ENCODE measurements around the gene SELENOH.
"Not testable (repeated sequence)": the region's sequence is repeated elsewhere in the genome, so short reads cannot be mapped to it uniquely, and the experiment has no call there.

SELENOH gene, protein sequence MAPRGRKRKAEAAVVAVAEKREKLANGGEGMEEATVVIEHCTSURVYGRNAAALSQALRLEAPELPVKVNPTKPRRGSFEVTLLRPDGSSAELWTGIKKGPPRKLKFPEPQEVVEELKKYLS

DNA sequence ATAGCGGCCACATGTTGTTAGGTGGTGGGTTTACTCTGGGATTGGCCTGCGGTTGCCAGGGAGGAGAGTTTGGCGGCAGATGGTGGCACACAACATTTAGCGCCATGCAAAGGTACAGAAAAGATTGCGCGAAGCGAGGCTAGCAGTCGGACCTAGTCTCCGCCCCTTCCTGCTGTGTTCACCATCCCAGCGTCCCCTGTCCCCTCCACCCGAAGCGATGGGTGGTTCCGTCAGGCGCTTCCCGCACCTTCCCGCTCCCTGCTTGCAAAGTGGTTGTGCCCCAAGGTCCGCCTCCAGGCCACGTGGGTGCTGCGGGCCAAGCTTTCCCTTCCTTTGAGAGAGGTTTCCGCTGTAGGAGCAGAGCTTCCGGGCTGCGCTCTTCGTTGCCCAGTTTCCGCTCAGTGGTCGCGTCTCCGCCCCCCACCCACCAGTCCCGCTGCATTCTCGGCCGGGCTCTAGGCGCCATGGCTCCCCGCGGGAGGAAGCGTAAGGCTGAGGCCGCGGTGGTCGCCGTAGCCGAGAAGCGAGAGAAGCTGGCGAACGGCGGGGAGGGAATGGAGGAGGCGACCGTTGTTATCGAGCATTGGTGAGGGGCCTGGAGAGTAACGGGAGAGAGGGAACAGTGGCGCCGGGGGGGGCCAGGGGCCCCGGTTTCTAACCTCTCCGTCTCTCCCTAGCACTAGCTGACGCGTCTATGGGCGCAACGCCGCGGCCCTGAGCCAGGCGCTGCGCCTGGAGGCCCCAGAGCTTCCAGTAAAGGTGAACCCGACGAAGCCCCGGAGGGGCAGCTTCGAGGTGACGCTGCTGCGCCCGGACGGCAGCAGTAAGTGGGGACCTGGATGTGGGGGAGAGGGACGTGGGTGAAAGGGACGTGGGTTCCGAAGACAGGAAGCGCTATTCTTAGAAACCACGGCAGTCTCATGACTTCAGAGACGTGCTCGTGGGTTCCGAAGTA, at the start of gene SELENOH:
TSS of gene SELENOH (plus strand) at position 360 of the 955 bp plus-strand sequence. CDS start at position 465, 105 bp downstream.
- H3K9me3 Mint-ChIP-seq, result no peaks in the 10 kb centered on the region
- H3K27me3 Mint-ChIP-seq (ENCODE audit: low read depth), result no peaks in the 10 kb centered on the region
- peaks cover 19% of the 10 kb centered on the region for H3K4me1 Mint-ChIP-seq (ENCODE audit: low read depth)
- peak; percentile 97 for DNase-seq (ENCODE audit: low spot score)
- H3K27ac Mint-ChIP-seq, result peak within 1 kb of the TSS; percentile 92
- peak within 1 kb of the TSS; percentile 97 for H3K4me3 Mint-ChIP-seq
- H3K36me3 Mint-ChIP-seq (ENCODE audit: low read depth), result peaks cover 57% of the 10 kb centered on the region

DNA sequence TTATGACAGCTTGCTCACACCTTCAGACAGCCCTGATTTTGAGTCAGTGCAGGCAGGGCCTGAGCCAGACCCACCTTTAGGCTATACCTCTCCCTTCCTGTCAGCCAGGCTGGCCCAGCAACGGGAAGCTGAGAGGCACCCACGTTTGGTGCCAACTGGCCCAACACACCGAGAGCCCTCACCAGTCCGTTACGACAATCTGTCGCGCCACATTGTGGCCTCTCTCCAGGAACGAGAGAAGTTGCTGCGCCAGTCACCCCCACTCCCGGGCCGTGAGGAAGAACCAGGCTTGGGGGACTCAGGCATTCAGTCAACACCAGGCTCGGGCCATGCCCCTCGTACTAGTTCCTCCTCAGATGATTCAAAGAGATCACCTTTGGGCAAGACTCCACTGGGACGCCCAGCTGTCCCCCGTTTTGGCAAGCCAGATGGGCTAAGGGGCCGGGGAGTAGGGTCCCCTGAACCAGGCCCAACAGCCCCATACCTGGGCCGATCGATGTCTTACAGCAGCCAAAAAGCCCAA, 42.4 kb upstream of the SELENOH start:
- Mint-ChIP-seq H3K4me3 (no peak overlapping the region), H3K36me3 (ENCODE audit: low read depth) (peaks cover 50% of the 10 kb centered on the region), H3K27ac (no peak overlapping the region), H3K4me1 (ENCODE audit: low read depth) (no peaks in the 10 kb centered on the region), H3K9me3 (no peaks in the 10 kb centered on the region), H3K27me3 (ENCODE audit: low read depth) (no peaks in the 10 kb centered on the region)
- DNase-seq (ENCODE audit: low spot score), result no peak

DNA sequence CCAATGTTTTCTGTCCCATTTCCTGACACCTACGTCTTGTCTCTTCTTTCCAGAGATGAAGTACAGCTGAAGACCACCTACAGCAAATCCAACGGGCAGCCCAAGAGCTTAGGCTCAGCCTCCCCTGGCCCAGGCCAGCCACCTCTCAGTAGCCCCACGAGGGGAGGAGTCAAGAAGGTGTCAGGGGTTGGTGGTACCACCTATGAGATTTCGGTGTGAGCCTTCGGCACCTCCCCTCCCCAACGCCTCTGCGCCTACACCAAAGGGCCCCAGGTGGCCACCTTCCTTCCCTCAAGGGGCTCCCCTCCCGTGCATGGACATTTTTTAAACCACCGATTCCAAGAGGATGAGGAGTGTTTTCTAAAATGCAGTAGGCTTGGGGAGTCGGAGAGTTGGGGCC, 41.5 kb upstream of the SELENOH start:
- H3K9me3 Mint-ChIP-seq, result no peaks in the 10 kb centered on the region
- H3K4me3 Mint-ChIP-seq, result no peak overlapping the region
- DNase-seq (ENCODE audit: low spot score), result no peak
- no peaks in the 10 kb centered on the region for H3K4me1 Mint-ChIP-seq (ENCODE audit: low read depth)
- H3K36me3 Mint-ChIP-seq (ENCODE audit: low read depth), result peaks cover 58% of the 10 kb centered on the region
- H3K27me3 Mint-ChIP-seq (ENCODE audit: low read depth), result no peaks in the 10 kb centered on the region
- no peak overlapping the region for H3K27ac Mint-ChIP-seq

DNA sequence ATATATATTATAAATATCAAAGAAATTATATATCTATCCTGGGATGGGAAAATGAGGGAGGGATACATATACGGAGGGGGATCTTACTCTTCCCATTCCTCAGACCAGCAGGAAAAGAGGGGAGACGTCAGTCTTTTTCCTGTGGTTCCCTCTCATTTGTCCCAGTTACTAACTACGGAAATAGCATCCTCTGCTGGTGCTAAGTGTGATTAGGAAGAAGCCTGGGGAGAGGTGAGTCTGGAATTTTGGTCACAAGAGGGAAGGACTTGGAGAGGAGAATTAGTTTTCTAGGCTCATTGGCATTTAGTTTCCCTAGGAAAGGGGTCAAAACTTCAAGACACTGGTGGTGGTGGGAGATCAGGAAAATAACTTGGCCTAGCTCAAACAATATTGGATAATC, 40.9 kb upstream of the SELENOH start:
- no peak for DNase-seq (ENCODE audit: low spot score)
- H3K27ac Mint-ChIP-seq, result no peak overlapping the region
- H3K9me3 Mint-ChIP-seq, result no peaks in the 10 kb centered on the region
- peaks cover 57% of the 10 kb centered on the region for H3K36me3 Mint-ChIP-seq (ENCODE audit: low read depth)
- no peak overlapping the region for H3K4me3 Mint-ChIP-seq
- no peaks in the 10 kb centered on the region for H3K27me3 Mint-ChIP-seq (ENCODE audit: low read depth)
- H3K4me1 Mint-ChIP-seq (ENCODE audit: low read depth), result no peaks in the 10 kb centered on the region

DNA sequence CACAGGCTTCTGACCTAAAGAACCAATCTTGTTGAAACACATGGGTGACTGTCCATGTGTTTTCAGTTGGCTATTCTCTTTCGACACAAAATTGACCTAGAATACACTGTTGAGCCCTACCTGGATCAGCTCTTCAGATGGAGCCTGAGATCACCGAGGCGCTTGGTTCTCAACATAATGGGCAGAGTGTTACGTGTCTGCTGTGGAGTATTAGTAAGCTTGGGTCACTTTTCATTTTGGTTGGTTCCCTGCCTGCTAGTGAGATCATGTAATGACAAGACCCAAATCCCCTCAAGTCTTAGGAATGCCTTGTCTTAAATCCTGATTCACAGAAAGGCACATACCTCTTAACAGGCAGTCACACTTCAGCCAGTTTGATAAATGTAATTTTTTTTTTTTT, 38.0 kb upstream of the SELENOH start:
- Mint-ChIP-seq H3K27me3 (ENCODE audit: low read depth) (no peaks in the 10 kb centered on the region), H3K4me1 (ENCODE audit: low read depth) (peaks cover 2% of the 10 kb centered on the region), H3K9me3 (no peaks in the 10 kb centered on the region), H3K4me3 (no peak overlapping the region), H3K36me3 (ENCODE audit: low read depth) (peaks cover 47% of the 10 kb centered on the region), H3K27ac (no peak overlapping the region)
- DNase-seq (ENCODE audit: low spot score), result no peak

DNA sequence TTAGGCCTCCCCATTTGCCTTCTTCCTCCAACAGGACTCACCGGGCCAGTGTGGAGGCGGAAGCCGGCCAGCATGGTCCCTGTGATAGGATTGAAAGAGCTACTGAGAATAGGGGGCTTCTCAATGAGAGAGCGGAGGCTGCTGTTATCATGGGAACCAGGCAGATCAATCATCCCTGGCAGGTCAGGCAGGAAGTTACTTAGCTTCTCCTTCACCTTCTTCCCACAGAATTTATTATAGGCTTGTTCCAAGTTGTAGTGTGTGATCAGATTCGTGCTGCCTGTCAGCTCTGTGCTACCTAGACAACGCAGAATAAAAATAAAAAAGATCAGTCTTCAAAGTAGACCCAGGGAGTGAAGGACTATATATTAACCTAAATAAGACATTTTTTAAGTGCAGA, 36.4 kb upstream of the SELENOH start:
- Mint-ChIP-seq H3K4me3 (no peak overlapping the region), H3K27me3 (ENCODE audit: low read depth) (no peaks in the 10 kb centered on the region), H3K27ac (no peak overlapping the region), H3K4me1 (ENCODE audit: low read depth) (peaks cover 8% of the 10 kb centered on the region), H3K9me3 (no peaks in the 10 kb centered on the region), H3K36me3 (ENCODE audit: low read depth) (peaks cover 34% of the 10 kb centered on the region)
- DNase-seq (ENCODE audit: low spot score), result no peak

DNA sequence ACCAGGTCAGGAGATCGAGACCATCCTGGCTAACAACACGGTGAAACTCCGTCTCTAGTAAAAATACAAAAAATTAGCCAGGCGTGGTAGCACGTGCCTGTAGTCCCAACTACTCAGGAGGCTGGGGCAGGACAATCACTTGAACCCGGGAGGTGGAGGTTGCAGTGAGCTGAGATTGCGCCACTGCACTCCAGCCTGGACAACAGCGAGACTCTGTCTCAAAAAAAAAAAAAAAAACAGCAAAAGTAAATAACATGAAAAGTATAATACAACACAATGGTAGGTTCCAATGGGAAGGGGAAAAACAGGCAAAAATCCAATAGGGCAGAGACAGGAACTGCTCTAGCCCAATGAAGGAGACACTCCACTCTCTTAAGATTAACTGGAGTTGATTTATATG, 35.9 kb upstream of the SELENOH start:
- peaks cover 11% of the 10 kb centered on the region for H3K4me1 Mint-ChIP-seq (ENCODE audit: low read depth)
- H3K27ac Mint-ChIP-seq; H3K27me3 Mint-ChIP-seq (ENCODE audit: low read depth); H3K9me3 Mint-ChIP-seq; DNase-seq (ENCODE audit: low spot score); H3K4me3 Mint-ChIP-seq: not testable (repeated sequence)
- H3K36me3 Mint-ChIP-seq (ENCODE audit: low read depth), result peaks cover 32% of the 10 kb centered on the region

DNA sequence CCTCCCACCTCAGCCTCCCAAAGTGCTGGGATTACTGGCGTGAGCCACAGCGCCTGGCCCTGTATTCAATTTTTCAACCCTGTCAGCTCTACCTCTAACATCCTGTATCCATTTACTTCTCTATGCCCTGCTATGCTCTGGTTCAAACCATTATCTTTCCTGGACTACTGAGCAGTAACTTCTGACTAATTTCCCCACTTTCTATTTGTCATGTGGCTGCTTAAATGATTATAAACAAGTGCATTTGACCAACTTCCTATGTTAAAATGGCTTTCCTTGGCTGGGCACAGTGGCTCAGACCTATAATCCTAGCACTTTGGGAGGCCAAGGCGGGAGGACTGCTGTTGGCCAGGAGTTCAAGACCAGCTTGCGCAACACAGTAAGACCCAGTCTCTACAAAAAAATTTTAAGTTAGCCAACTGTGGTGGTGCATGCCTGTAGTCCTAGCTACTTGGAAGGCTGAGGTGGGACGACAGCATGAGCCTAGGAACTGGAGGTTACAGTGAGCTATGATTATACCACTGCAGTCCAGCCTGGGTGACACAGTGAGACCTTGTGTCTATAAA, 31.4 kb upstream of the SELENOH start:
- no peak for DNase-seq (ENCODE audit: low spot score)
- peak overlapping the region; percentile 14 for H3K4me3 Mint-ChIP-seq
- peak overlapping the region; percentile 68 for H3K27ac Mint-ChIP-seq
- no peaks in the 10 kb centered on the region for H3K27me3 Mint-ChIP-seq (ENCODE audit: low read depth)
- peaks cover 18% of the 10 kb centered on the region for H3K36me3 Mint-ChIP-seq (ENCODE audit: low read depth)
- no peaks in the 10 kb centered on the region for H3K9me3 Mint-ChIP-seq
- peaks cover 35% of the 10 kb centered on the region for H3K4me1 Mint-ChIP-seq (ENCODE audit: low read depth)

DNA sequence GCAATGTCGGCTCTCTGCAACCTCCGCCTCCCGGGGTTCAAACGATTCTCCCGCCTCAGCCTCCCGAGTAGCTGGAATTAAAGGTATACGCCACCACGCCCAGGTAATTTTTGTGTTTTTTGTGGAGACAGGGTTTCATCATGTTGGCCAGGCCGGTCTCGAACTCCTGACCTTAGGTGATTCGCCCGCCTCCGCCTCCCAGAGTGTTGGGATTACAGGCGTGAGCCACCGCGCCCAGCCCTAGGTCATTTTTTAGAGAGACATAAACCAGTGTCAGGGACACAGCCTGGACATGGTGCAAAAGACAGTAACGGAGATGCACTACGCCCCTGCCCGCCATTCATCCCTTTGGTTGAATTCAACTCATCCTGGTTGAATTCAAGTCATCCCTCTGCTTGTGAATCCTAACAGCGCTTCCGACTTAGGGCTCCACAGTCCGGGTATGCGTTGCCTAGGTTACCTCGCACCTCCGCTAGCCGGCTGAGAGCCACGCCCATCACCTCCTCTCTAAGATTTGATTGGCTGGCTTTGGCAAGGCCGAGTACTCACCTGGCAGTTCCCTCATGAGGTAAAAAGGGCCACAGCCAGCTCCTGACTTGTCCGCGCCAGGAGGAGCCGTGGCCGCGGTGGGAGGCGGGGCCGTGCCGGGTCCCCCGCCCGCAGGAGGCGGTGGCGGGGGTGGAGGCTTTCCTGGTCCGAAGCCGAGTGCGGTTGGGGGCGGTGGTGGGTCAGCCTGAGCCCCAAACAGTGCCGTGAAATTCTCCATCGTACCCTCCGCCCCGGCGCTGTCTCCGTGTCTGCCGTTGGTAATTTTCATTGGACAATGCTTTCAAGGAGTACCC, 29.7 kb upstream of the SELENOH start, which contains the start of gene MED19:
TSS of gene MED19 (minus strand) at position 802 of the 842 bp plus-strand sequence. CDS start at position 766, 36 bp downstream.
- peaks cover 35% of the 10 kb centered on the region for H3K4me1 Mint-ChIP-seq (ENCODE audit: low read depth)
- no peaks in the 10 kb centered on the region for H3K9me3 Mint-ChIP-seq
- peak within 1 kb of the TSS; percentile 98 for H3K27ac Mint-ChIP-seq

DNA sequence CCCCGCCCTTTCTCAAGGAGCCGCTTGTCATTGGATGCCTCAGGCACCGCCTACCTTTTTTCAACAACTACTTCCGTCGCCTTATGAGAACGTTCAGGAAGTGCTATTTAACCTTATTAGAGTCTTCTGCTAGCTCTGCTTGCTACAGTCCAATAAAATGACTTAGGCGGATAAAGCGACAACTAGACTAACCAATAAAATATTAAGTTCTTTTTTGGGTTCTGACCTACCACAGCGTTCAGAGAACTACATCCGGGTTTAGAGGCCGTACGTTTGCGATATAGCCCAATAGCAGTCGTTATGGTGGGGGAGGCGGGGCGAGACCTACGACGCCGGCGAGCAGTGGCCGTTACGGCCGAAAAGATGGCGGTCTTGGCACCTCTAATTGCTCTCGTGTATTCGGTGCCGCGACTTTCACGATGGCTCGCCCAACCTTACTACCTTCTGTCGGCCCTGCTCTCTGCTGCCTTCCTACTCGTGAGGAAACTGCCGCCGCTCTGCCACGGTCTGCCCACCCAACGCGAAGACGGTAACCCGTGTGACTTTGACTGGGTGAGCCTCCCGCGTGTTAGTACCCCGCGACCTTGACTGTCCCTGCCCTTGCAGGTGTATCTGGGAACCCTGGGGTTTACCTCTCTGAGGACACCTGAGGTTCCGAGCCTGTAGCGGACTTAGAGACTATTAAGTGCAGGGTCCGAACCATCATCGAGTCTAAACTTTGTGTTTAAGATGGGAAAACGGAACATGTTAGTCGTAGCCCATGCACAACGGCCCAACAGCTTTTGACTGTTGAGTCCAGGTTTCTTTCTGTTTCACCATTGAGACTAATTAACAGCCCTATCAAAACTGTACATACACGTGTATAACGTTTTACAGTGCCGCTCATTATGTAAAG, 28.8 kb upstream of the SELENOH start, which contains the start of gene TMX2:
TSS of gene TMX2 (plus strand) at position 338 of the 895 bp plus-strand sequence. CDS start at position 364, 26 bp downstream.
- Mint-ChIP-seq H3K27ac (peak within 1 kb of the TSS; percentile 98), H3K27me3 (ENCODE audit: low read depth) (no peaks in the 10 kb centered on the region), H3K4me1 (ENCODE audit: low read depth) (peaks cover 35% of the 10 kb centered on the region), H3K9me3 (no peaks in the 10 kb centered on the region), H3K36me3 (ENCODE audit: low read depth) (peaks cover 19% of the 10 kb centered on the region), H3K4me3 (peak within 1 kb of the TSS; percentile 98)
- peak; percentile 91 for DNase-seq (ENCODE audit: low spot score)

More for the DNA sequence above, 29.7 kb upstream of the SELENOH start, which contains the start of gene MED19:
- Mint-ChIP-seq H3K4me3 (peak within 1 kb of the TSS; percentile 98), H3K36me3 (ENCODE audit: low read depth) (peaks cover 19% of the 10 kb centered on the region), H3K27me3 (ENCODE audit: low read depth) (no peaks in the 10 kb centered on the region)
- peak; percentile 73 for DNase-seq (ENCODE audit: low spot score)

DNA sequence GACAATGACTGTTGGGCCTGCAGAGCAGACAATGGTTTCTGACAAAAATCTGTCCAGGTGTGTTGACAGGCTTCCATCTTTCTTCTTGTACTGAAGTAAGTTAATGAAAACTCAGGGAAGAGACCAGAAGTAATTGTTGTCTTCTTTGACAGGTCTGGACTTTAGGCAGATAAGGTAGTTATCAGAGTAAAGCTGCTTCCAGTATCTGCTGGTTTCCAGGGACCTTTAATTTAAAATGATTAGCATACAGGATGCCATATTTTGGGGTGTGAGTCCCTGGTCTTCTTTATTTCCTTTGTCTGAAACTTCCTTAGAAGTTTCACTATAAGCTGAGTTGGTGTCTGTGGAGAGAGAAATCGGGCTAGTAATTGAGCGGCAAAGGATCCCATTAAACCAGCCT, 27.5 kb upstream of the SELENOH start:
- Mint-ChIP-seq H3K4me1 (ENCODE audit: low read depth) (peaks cover 30% of the 10 kb centered on the region), H3K27me3 (ENCODE audit: low read depth) (no peaks in the 10 kb centered on the region), H3K27ac (peak overlapping the region; percentile 98)

DNA sequence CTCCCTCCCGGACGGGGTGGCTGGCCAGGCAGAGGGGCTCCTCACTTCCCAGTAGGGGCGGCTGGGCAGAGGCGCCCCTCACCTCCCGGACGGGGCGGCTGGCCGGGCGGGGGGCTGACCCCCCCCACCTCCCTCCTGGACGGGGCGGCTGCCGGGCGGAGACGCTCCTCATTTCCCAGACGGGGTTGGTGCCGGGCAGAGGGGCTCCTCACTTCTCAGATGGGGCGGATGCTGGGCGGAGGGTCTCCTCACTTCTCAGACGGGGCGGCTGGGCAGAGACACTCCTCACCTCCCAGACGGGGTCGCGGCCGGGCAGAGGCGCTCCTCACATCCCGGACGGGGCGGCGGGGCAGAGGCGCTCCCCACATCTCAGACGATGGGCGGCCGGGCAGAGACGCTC, 24.6 kb upstream of the SELENOH start:
- not testable (repeated sequence) for H3K27me3 Mint-ChIP-seq (ENCODE audit: low read depth); DNase-seq (ENCODE audit: low spot score); H3K27ac Mint-ChIP-seq; H3K9me3 Mint-ChIP-seq; H3K4me3 Mint-ChIP-seq
- peaks cover 14% of the 10 kb centered on the region for H3K4me1 Mint-ChIP-seq (ENCODE audit: low read depth)
- peaks cover 20% of the 10 kb centered on the region for H3K36me3 Mint-ChIP-seq (ENCODE audit: low read depth)

More for the DNA sequence above, 27.5 kb upstream of the SELENOH start:
- no peak for DNase-seq (ENCODE audit: low spot score)
- Mint-ChIP-seq H3K36me3 (ENCODE audit: low read depth) (peaks cover 16% of the 10 kb centered on the region), H3K9me3 (no peaks in the 10 kb centered on the region), H3K4me3 (peak overlapping the region; percentile 98)
